ENCODE data around the gene RAPGEF1. TPM values are rescaled to one million over a fixed set of nuclear protein-coding genes. Genes with fewer than 3 reads are reported as not detected.

Gene RAPGEF1
- total and polyA plus RNA-seq, 7 donors: 72.3 to 319 (median 268) TPM

- Histone ChIP-seq H3K9me3 (no peaks in the 10 kb centered on the region), H3K27me3 (ENCODE audit: insufficient read depth in 3 of 3, low read length in 2 of 3) (peaks cover 0 to 23% (median 2%) of the 10 kb centered on the region in 3 donors), H3K4me3 (no peak overlapping the region), H3K27ac (no peak overlapping the region), H3K4me1 (no peaks in the 10 kb centered on the region), H3K36me3 (ENCODE audit: insufficient read depth in 1 of 2, low read depth in 1 of 2) (no peaks in the 10 kb centered on the region)
- intact Hi-C loops (cut with DNase I): no loop called here
- TF ChIP-seq CTCF (IDR thresholded peaks at IDR 0.05): no peak
- peak in 1 of 2 donors; percentile 39 for DNase-seq
- 13 to 18% (median 16%) methylated on average over 6 of the region's 6 CpGs for WGBS, 3 donors
- peak; percentile 39 to 61 (median 49) for ATAC-seq
Observed at GRCh38 chr9:131773911-131774379, 34.1 kb upstream of the RAPGEF1 start.

DNA sequence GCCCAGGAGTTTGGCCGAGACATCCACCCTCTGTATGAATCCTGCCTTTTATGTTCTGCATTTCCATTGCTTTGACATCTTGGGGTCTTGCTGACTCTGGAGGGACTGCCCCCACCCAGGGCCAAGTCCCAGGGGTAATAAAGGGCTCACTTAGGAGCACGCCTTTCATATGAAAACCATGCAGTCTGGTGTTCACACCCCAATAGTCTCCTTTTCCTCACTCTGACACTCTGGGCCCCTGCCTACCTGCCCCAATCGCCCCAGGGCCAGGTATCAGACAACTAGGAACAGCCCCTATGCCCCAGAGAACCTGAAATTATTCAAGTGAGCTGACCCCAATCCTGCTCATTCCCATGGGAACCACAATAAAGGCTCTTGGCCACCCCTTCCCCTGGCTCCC is 33.1 kb upstream of the RAPGEF1 start:
- no peak overlapping the region for H3K27ac ChIP-seq
- no peak for ATAC-seq
- no peaks in the 10 kb centered on the region for H3K36me3 ChIP-seq (ENCODE audit: insufficient read depth in 1 of 2, low read depth in 1 of 2)
- intact Hi-C loops (cut with DNase I): no loop called here
- 61 to 78% (median 68%) methylated on average over 3 of the region's 3 CpGs for WGBS, 3 donors
- peak in 1 of 2 donors; percentile 0 for DNase-seq
- no peak for TF ChIP-seq CTCF (IDR thresholded peaks at IDR 0.05)
- H3K4me3 ChIP-seq: no peak overlapping the region
- peaks cover 0 to 25% (median 2%) of the 10 kb centered on the region in 3 donors for H3K27me3 ChIP-seq (ENCODE audit: insufficient read depth in 3 of 3, low read length in 2 of 3)
- no peaks in the 10 kb centered on the region for H3K4me1 ChIP-seq
- H3K9me3 ChIP-seq: no peaks in the 10 kb centered on the region

GRCh38 chr9:131771646-131772045 is 31.8 kb upstream of the RAPGEF1 start:
- 66 to 75% (median 68%) methylated on average over 3 of the region's 3 CpGs for WGBS, 3 donors
- H3K4me3 ChIP-seq: no peak overlapping the region
- no peaks in the 10 kb centered on the region for H3K36me3 ChIP-seq (ENCODE audit: insufficient read depth in 1 of 2, low read depth in 1 of 2)
- intact Hi-C loops (cut with DNase I): no loop called here
- H3K9me3 ChIP-seq: no peaks in the 10 kb centered on the region
- no peak for TF ChIP-seq CTCF (IDR thresholded peaks at IDR 0.05)
- H3K4me1 ChIP-seq: no peaks in the 10 kb centered on the region
- no peak for ATAC-seq
- no peak overlapping the region for H3K27ac ChIP-seq
- no peak for DNase-seq
- peaks cover 0 to 25% (median 2%) of the 10 kb centered on the region in 3 donors for H3K27me3 ChIP-seq (ENCODE audit: insufficient read depth in 3 of 3, low read length in 2 of 3)

GRCh38 chr9:131769361-131769760 is 29.5 kb upstream of the RAPGEF1 start:
- 35 to 60% (median 41%) methylated on average over 3 of the region's 3 CpGs for WGBS, 3 donors
- H3K27ac ChIP-seq: no peak overlapping the region
- no peak for TF ChIP-seq CTCF (IDR thresholded peaks at IDR 0.05)

GRCh38 chr9:131764568-131764967 is 24.7 kb upstream of the RAPGEF1 start:
- no peak overlapping the region for H3K27ac ChIP-seq
- H3K4me1 ChIP-seq: peaks cover 3% of the 10 kb centered on the region
- H3K27me3 ChIP-seq (ENCODE audit: insufficient read depth in 3 of 3, low read length in 2 of 3): peaks cover 0 to 5% (median 2%) of the 10 kb centered on the region in 3 donors
- no peaks in the 10 kb centered on the region for H3K36me3 ChIP-seq (ENCODE audit: insufficient read depth in 1 of 2, low read depth in 1 of 2)
- TF ChIP-seq CTCF (IDR thresholded peaks at IDR 0.05): no peak
- intact Hi-C loops (cut with DNase I): loop anchor here (5.0 to 10.0 kb wide), 3 partner anchors 400 to 488 kb away; partner anchors contain the start of gene NTNG2 (in 1 of the 2)
- ATAC-seq (no peak), DNase-seq (no peak)
- H3K9me3 ChIP-seq: no peaks in the 10 kb centered on the region
- 73 to 84% (median 77%) methylated on average over 2 of the region's 2 CpGs for WGBS, 3 donors
- H3K4me3 ChIP-seq: no peak overlapping the region

More at GRCh38 chr9:131769361-131769760, 29.5 kb upstream of the RAPGEF1 start:
- Histone ChIP-seq H3K4me3 (no peak overlapping the region), H3K4me1 (no peaks in the 10 kb centered on the region), H3K36me3 (ENCODE audit: insufficient read depth in 1 of 2, low read depth in 1 of 2) (no peaks in the 10 kb centered on the region), H3K9me3 (no peaks in the 10 kb centered on the region), H3K27me3 (ENCODE audit: insufficient read depth in 3 of 3, low read length in 2 of 3) (peaks cover 0 to 23% (median 2%) of the 10 kb centered on the region in 3 donors)
- ATAC-seq (no peak), DNase-seq (no peak)
- intact Hi-C loops (cut with DNase I): loop anchor here in 1 of 2 donors (10.0 kb wide), 1 partner anchor 395 kb away; the partner anchor contains the start of gene NTNG2

Data from psoas muscle (tissue), 8 donors.